ENCODE data around the gene APLF. TPM values are rescaled to one million over a fixed set of nuclear protein-coding genes. Genes with fewer than 3 reads are reported as not detected.
"Not testable (repeated sequence)": the region's sequence is repeated elsewhere in the genome, so short reads cannot be mapped to it uniquely, and the experiment has no call there.

APLF gene
- total RNA-seq, 1 donor from 2014 or later, result 13.5 TPM

DNA sequence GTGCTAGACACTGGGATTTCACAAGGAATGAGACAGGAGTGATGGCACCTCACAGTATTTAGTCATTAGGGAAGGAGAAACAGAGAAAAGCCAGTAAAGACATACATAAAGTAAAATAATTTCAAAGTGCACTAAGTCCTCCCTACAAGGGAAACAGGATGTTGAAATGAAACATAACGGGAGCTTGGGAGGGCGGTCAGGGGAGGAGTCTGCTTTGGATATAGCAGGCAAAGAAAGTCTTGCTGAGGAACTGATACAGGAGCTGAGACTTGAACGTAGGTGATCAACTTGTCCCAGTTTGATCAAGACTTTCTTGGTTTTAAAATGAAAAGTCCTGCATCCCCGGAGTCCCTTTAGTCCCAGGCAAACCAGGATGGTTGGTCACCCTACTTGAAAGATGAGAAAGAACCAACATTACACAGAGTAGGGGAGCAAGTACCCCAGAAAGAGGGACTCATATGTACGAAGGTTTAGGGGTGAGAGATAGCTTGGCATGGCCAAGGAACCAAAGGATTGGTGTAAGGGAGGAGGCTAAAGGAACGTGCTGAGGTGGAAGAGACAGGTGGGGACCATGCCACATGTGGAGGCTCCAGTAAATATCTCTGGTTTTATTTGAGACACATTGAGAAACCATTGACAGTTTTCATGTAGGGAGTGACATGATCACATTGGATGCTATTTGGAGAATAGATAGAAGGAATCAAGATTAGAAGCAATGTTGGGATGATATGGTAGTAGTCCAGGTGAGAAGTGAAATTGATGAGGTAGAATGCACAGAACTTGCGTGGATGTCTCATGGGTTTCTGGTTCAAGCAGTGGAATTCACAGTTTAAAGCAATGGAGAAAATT, 28.7 kb upstream of the APLF start:
- peak; percentile 59 for DNase-seq (ENCODE audit: low spot score)

DNA sequence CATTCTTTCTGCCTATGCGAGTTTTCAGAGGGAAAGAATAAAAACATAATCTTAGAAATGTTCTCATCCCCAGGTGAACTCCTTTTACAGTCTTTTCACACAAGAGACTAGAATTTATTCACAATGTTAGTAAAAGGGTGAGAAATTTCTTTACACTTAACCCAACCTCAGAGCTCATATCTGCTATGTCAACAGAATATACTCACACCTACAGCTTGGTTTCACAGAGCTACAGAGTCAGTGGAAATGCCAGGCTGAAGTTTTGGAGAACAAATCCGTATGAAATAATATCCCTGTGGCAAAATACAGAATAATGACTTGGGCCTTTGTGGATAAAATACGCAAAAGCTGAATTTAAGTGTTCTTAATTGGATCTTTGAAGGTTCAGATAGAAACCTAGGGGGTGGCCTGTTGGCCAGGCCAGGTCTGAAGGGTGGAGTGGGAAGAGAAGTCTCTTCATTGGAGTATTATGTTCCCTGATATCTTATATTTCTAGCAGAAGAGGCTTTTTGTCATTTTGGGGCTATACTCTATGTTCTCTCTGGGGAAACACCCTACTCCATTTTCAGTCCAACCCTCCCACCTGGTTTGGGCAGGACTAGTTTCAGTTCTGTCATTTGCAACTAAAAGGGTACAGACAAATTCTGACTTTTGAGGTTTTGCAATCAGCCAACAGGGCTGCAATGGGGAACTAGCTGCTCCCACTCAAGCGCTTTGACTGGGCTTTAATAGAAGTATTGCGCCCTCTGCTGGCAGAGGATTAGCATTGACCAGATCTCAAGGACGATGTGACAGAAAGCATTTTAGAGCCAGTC, 26.0 kb upstream of the APLF start:
- DNase-seq (ENCODE audit: low spot score), result peak; percentile 93

DNA sequence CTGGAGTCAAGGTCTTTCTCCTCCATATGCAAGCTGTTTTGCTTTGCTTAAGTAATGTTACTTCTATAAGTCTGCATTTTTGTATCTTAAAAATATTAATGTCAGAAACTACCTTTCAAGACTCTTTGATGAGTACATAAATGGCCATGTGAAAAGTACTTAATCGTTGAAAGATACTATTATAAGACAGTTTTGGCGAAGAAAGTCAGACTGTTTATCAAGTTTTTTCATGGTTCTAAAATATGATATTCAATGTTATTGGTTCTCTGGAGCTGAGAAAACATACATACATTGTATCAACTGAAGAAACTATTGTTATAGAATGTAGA, 25.4 kb upstream of the APLF start:
- DNase-seq (ENCODE audit: low spot score), result no peak

DNA sequence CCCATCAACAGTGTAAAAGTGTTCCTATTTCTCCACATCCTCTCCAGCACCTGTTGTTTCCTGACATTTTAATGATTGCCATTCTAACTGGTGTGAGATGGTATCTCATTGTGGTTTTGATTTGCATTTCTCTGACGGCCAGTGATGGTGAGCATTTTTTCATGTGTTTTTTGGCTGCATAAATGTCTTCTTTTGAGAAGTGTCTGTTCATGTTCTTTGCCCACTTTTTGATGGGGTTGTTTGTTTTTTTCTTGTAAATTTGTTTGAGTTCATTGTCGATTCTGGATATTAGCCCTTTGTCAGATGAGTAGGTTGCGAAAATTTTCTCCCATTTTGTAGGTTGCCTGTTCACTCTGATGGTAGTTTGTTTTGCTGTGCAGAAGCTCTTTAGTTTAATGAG, 21.0 kb upstream of the APLF start:
- not testable (repeated sequence) for DNase-seq (ENCODE audit: low spot score)

DNA sequence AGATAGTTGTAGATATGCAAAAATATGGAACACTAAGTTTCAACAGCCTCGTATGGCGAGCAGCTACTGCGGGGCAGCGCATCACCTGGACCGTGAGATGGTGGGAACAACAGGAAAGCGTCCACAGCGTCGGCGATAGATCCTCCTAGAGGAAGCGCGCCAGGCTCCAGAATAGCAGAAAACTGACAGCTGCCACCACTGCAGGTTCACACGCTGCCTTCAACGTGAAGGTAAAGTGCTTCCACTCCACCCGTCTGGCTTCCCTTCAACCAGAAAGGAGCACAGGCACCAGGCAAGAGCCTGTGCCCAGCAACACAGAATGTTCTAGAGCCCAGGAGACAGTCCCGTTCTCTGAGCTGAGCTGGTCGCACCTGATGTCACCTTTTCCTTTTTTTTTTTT, 20.3 kb upstream of the APLF start:
- no peak for DNase-seq (ENCODE audit: low spot score)

DNA sequence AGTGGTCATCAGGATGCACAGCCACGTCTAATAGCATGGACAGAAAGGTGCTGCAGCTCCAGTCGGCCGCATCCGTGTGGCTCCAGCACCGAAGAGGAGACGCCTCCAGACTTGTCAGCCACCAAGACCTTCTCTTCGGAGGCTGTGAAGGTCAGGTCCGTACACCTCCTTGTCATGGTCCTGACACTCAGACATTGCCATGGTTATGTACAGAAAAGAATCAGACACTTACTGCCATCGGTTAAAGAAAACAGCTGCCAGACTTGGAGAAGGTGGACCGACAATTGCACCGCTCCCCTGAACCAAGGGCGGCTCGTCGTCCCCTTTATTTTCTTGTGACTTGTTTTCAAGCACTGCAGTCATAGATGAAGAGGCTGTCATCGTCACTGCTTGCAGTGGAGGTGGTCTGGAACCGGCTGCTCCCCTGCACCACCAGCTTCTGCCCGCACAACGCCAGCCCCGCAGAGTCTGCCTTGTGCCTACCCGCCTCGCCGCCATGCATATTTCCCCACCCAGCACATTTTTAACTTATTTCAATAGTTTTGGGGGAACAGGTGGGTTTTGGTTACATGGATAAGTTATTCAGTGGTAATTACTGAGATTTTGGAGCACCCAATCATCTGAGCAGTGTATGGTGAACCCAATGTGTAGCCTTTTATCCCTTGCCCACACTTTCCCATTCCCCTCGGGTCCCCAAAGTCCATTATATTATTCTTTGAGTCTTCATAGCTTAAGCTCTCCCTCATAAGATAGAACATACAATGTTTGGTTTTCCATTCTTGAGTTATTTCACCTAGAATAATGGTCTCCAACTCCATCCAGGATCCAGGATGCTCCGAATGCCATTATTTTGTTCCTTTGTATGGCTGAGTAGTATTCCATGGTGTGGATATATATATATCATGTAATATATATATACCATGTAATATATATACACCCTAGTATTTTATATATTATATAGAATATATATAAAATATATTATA, 18.4 kb upstream of the APLF start:
- no peak for DNase-seq (ENCODE audit: low spot score)

DNA sequence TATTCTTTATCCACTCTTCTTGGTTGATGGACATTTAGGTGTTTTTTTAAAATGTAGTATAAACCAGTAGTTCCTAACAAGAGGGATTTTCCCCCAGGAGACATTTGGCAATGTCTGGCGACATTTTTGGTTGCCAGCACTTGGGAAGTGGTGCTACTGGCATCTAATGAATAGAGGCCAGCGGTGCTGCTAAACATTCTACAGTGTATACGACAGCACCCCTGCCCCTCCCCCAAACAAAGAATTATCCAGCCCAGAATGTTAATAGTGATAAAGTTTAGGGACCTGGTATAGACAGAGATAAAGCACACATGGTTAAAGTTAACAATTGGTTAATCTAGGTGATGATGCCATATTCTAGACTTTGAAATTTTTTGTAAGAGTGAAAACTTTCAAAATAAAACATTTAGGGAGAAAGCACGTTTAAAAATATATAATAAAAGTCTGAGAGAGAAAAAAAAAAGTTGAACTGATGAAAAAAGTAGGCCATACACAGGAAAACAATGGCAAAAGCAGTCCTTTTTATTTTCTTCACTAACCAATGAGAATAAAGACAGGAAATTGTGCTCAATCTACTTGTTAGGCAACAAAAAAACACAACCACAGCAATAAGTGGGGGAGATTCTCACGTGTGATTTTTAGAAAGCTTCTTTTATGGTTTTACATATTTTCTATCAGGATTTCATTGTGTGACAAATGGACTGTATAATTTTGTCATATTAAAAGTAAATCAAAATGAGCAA, 15.1 kb upstream of the APLF start:
- no peak for DNase-seq (ENCODE audit: low spot score)

DNA sequence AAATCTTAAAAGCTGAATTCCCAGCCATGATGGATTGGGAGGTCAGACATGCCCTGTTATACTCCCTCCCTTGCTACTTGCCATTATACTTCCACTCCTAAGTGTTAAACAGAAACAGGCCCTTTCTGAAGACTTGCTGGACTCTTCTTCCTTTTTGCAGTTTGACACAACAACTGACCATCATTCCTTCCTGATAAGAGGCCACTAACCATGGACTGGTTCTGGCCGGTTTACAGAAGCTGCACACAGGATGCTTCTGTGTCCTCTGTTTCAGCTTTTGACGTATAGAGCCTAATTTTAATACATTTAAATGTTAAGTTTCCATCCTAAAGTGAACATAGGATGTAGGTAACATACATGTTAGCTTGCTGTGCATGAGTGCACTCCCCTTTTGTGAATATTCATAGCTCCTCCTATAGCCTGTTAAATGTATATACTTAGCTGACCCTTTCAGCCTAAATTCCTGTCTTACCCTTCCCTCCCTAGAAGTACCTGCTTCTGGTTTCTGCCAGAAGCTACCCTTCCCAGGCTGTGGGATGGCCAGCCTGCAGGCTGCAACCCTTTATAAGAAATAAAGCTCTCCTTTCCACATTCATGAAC, 13.5 kb upstream of the APLF start:
- no peak for DNase-seq (ENCODE audit: low spot score)

DNA sequence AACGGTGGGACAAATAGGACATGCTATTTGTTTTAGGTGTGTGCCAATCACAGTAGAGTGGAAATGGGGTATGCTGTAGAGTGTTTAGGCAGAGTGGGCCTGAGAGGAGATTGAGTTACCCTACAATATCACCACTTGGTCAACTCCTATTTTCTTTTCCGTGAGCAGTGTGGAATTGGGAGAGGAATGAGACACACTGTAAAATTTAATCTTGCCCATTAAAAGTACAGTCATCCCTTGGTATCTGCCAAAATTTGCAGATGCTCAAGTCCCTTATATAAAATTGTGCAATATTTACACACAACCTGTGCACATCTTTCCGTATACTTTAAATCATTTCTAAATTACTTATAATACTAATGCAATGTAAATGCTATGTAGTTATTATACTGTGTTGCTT, 12.7 kb upstream of the APLF start:
- DNase-seq (ENCODE audit: low spot score), result no peak

DNA sequence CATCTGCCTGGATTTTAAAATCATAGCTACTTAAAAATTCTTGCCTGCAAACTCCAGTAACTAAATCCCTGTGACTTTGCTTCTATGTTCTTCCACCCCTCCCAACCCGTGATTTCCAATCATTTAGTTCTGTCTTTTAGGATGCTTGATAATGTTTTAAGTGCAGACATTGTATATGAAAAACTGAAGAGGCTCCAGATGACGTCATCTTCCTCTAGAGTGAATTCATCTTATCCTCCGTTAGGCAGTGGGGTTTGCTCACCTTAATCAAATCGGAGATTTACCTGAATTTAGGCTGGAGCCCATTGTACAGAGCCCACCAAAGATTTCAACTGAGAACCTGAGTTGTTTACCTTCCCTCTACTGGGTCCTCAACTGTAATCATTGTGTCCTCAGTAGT, 11.2 kb upstream of the APLF start:
- DNase-seq (ENCODE audit: low spot score), result no peak

DNA sequence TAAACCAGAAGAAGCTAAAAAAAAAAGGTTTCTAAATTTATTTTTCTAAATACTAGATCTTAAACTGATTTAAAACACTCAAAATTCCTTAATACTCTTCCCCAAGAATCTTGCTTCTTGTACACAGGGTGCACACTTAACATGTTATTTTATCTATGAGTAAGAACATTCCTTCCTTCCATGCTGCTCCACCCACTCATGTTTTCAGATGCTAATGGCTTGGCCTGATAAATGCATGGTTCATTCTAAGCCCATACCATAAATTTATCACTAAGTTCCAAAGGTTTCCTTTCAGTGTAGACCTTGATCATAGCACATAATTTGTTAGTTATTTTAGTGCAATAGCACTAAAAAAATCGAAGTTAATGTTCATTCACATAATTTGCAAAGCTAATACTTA, 8.4 kb upstream of the APLF start:
- peak; percentile 65 for DNase-seq (ENCODE audit: low spot score)

DNA sequence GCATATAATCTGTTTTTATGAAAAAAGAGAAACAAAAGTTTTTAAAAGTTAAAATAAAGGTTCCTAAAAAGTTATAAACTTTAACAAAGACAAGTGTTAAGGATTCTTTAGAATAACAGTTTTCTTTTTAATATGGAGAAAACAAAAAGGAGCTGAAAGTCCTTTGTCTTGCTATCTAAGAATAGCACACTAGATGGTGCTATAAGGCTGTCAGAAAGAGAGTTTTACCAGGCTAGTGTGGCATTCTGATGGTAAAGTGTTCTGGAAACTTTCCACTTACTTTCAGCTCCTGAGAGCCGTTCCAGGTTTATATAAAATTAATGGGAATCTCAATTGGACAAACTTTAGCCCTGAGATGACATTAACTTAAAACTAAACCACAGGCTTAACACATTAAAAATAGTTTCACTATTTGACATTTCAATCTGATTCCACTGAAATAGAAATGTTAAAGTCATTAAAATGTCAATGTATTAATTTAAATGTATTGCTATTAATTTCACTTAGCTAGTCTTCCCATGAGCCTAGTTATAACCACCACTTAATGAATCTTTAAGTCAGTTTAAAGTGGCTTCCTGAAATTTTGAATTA, 4.0 kb upstream of the APLF start:
- peak; percentile 74 for DNase-seq (ENCODE audit: low spot score)

DNA sequence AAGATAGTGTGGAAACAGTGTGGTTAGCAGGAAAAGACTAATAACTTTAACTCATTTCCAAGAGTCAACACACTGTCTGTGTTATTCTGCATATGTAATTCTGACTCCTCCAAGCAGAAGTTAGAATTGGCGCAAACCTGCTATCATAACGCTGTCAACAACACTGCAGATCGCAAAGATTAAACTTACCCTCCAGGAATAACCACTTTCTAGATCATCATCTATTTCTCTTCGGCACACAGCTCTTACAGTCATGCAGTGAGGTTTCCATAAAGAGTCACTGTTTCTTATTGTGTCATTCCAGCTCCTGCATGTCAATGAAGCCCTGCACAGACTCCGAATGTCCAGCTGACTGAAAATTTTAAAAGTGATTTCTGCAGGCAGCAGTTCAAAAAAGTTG, 2.7 kb upstream of the APLF start:
- no peak for DNase-seq (ENCODE audit: low spot score)

DNA sequence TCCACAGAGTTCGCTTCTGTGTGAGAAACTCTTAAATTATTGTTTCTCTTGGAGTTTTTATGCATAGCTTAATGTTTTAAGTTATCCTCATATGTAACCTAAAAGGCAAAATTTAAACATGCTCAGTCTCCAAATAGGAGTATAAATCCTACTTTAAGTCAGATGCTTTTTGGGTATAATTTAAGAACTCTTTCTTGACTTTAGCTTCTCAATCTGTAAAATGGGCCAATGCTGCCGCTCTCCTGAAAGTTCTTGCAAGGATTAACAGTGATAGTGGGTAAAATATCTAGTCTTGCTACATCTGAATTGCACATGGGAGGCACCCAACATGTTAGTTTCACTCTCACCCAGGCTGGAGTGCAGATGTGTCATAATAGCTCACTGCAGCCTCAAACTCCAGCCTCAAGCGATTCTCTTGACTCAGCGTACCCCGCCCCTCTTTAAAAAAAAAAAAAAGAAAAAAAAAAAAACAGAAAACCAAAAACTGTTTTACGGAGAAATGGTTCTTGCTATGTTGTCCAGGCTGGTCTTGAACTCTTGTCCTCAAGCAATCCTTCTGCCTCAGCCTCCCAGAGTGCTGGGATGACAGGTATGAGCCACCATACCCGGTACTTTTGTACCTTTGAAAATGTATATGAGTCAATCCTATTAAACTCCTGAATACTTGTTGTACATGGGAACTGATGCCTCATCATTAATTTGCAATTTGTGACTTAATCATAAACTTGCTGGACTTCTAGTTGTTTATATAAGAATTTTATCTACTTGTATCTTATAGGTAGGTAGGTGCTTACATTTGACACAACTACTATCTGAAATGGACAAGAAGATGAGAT, 2.1 kb upstream of the APLF start:
- DNase-seq (ENCODE audit: low spot score), result no peak

DNA sequence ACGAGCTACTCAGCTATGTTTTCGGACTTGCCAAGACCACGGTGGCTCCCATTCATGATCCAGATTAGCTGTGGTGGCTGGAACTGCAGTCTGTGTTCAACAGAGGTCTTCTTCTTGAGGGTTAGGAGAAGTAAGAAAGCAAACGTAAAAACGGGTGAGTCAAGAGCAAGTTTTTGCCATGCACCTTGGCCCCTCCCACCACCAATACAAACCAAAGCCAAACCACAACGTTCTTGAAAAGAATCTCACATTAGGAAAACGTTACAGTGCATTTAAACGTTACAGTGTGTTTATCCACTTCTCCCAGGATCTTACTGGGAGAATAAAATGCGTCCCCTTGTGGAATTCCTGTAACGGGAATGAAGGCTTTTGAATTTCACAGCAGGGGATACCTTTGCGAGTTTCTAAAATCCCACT, 1.0 kb upstream of the APLF start:
- DNase-seq (ENCODE audit: low spot score), result no peak

DNA sequence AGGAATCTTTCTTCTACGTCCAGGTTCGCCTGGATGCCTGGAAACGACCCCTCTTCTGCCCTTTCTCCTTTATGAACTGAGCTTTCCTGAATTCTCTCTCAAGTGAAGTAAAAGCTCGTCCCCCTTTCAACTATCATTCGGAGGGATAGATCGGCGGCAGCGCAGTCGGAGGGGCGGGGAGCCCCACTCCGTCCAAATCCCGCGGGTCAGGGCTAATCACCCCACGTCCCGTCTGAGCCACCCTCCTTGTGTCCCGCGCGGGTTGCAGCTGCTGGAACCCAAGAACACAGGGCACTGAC, 658 bp upstream of the APLF start:
- no peak for DNase-seq (ENCODE audit: low spot score)

DNA sequence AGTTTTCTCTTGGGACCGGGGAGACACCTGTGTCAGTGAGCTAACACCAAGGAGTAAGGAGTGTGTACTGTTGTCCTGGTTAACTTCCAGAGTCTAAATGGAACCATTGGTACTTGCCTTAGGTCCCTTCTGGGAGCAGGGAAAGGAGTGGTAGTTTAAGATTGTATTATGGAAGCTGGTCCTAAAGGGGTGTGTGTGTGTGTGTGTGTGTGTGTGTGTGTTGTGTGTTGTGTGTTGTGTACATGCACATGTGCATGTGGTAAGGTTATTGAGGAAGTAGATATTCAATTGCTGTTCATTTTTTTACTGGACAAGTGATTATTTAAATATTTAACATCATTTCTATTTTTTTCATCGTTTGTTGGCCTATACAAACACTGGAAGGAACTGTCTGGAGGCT, 1.4 kb downstream of the APLF start:
- DNase-seq (ENCODE audit: low spot score), result no peak

DNA sequence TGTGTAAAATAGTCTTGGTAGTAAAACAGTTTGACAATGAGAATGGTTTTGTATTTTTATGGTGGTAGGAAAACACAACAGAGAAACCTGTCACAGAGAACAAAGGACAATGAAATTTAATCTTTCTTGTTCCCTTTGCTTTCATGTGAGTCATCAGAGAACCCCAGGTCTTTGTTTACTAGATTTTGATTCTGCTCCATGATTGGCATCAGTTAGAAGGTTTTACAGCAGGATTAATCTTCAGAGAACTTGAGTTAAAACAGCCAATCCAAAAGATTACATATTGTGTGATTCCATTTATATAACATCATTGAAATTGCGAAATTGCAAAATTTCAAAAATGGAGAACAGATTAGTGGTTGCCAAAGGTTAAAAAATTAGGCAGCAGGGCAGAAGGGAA, 2.5 kb downstream of the APLF start:
- no peak for DNase-seq (ENCODE audit: low spot score)

DNA sequence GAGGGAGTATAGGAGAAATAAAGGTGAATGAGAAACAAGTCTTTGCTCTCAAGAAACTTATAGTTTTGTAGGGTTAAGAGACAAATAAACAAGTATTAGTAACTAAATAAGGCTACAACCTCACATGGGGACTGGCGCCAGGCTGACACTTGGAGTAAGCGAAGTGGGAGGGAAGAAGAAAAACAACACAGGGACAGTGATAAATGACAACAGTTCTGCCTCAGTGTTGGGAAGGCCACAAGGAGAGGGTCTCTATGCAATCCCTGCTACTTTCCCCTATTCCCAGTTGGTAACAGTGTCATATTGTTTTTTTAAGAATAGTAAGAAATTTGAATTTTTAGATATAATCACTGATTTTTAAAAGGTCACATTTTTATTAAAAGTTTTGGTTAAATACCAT, 4.0 kb downstream of the APLF start:
- DNase-seq (ENCODE audit: low spot score), result no peak

Data from umbilical cord (tissue), 2 donors.